Purkinje cell (primary cell): ENCODE measurements around the gene ZNF248. TPM values are rescaled to one million over a fixed set of nuclear protein-coding genes. Genes with fewer than 3 reads are reported as not detected.

ENCODE experiments used
- polyA plus RNA-seq: library from polyadenylated mRNA; unstranded; fragments of >200 nt; fragmentation: Nextera tagmentation; gene quantifications from 2 replicates; pipeline ENCODE4 v1.2.1, GENCODE V29; 2014

ZNF248 gene
- 10.8 and 13.3 TPM in 2 replicates for polyA plus RNA-seq

GRCh38 chr10:37857287-37858211 lies at the start of gene ZNF248:
TSS of gene ZNF248 (minus strand) at chr10:37857610. CDS start at chr10:37856310, 1,300 bp downstream.

Other genes with a start within 250 kb of the ZNF248 start
- gene ZNF25, start 119.0 kb upstream of the ZNF248 start, polyA plus RNA-seq = 22.0 and 27.8 TPM in 2 replicates
- gene ZNF33A, start 153.1 kb upstream of the ZNF248 start, polyA plus RNA-seq = 26.0 and 31.8 TPM in 2 replicates
- 11.4 and 14.8 TPM in 2 replicates for gene ZNF37A, start 236.7 kb upstream of the ZNF248 start, polyA plus RNA-seq